Heart right ventricle (tissue), 16 donors: ENCODE measurements around the gene UNC5CL. TPM values are rescaled to one million over a fixed set of nuclear protein-coding genes. Genes with fewer than 3 reads are reported as not detected.

Source experiments
- ATAC-seq, 8 donors: fragments of 200-7000 bp; cut with Tn5 transposase; one replicate each; pipeline ENCODE4 v1.9.1; 2020; ENCODE audit warnings: mild to moderate bottlenecking in 8 of 8, moderate library complexity in 8 of 8, moderate number of reproducible peaks in 1 of 8
- DNase-seq, 2 donors: peaks; one replicate each; pipeline ENCODE4 v3.0.0-alpha.2; 2020
- H3K27ac ChIP-seq, 10 donors: fragments of 200-600 bp; sonication (generic) in 2 of 10; one replicate each; pipeline versions ENCODE4 v1.5.0 to v1.8.0; 2020 to 2022; ENCODE audit warnings: mild to moderate bottlenecking in 3 of 10
- H3K27me3 ChIP-seq, 7 donors: fragments of 200-600 bp; one replicate each; pipeline ENCODE4 v1.8.0; 2021 to 2022; ENCODE audit warnings: mild to moderate bottlenecking in 2 of 7
- H3K36me3 ChIP-seq, 9 donors: fragments of 200-600 bp; sonication (generic) in 1 of 9; one replicate each; pipeline versions ENCODE4 v1.5.0 to v1.8.0; 2020 to 2022; ENCODE audit warnings: mild to moderate bottlenecking in 2 of 9
- H3K4me1 ChIP-seq, 9 donors: fragments of 200-600 bp; sonication (generic) in 1 of 9; one replicate each; pipeline versions ENCODE4 v1.5.0 to v1.8.0; 2020 to 2022; ENCODE audit warnings: mild to moderate bottlenecking in 4 of 9
- H3K4me3 ChIP-seq, 10 donors: fragments of 200-600 bp; sonication (generic) in 2 of 10; one replicate each; pipeline versions ENCODE4 v1.5.0 to v1.8.0; 2020 to 2022; ENCODE audit warnings: mild to moderate bottlenecking in 7 of 10, moderate library complexity in 2 of 10
- H3K9me3 ChIP-seq, 11 donors: fragments of 200-600 bp in 10 of 11; sonication (generic) in 2 of 11; one replicate each; pipeline versions ENCODE4 v1.5.0 to v1.8.0; 2013 to 2022; ENCODE audit warnings: mild to moderate bottlenecking in 2 of 11, control low read depth in 1 of 11, moderate library complexity in 1 of 11
- WGBS, 2 donors: extraction: QIAGEN DNeasy Blood & Tissue Kit; methylation state at CpG; one replicate each; pipeline ENCODE4 v1.1.7; 2013; ENCODE audit warnings: inconsistent platforms in 1 of 2; 5-methylcytosine and 5-hydroxymethylcytosine counted together
- intact Hi-C, 10 donors: fragments of 100-400 bp; cut with DNase I; formaldehyde crosslinking; loops; one replicate each; pipeline versions ENCODE4 v1.11.1 to v1.14.2; 2022
- polyA plus RNA-seq, 2 donors: library from polyadenylated mRNA; stranded (reverse); fragments of 200-250 nt; gene quantifications; one replicate each; pipeline ENCODE4 v1.2.3, GENCODE V29; 2013
- total RNA-seq, 10 donors: library from RNA; stranded (reverse); fragmentation: NEBNext Ultra II Directional in 3 of 10; extraction: Animal tissue kit (Norgen Biotek cat#: 25700) in 3 of 10; gene quantifications; one replicate each; pipeline versions ENCODE4 v1.2.1 to v1.2.4, GENCODE V29; 2021 to 2023
- TF ChIP-seq, protein P1 (sequence below), 9 donors: fragments of 200-600 bp; sonication (generic) in 2 of 9; IDR thresholded peaks; one replicate each; pipeline versions ENCODE4 v1.5.0 to v1.8.0; 2021 to 2022; ENCODE audit warnings: antibody characterized with exemption in 9 of 9, mild to moderate bottlenecking in 5 of 9, moderate library complexity in 1 of 9
- donor health status: Arrhythmogenic right ventricular cardiomyopathy.
- donor health status: ischemic (EF 13 %, LVEDD 7.1; RV severe dilation, severe dysfunction).
- donor health status: healthy with polysubstance abuse.
- donor health status: DM: no; HTN: yes; CAD: no.
- donor health status: DM: no; HTN: no; CAD: no.
- donor health status: ischemic (EF 25% LVEDD 6.9; RV normal size, moderate dysfunction).
- donor health status: ischemic (EF 25% LVEDD 5.7; RV mildly dilated, moderate dysfunction).
- donor health status: healthy.
- donor health status: DM: yes; HTN: yes; CAD: no.
- donor health status: Ischemic cardiomyopathy.
- donor health status: ischemic (EF 35%, LVEDD 5.7; RV mildly dilated, moderate dysfunction).
- donor health status: nonischemic (EF 11% LVEDD 7.7; RV severe dilation, severe dysfunction).
- donor health status: DM: yes; HTN: yes; CAD: no.
- donor health status: PGD.
- donor health status: ischemic (EF 29% LVEDD 5.4; RV normal size, mild dysfunction).
- donor health status: nonischemic (EF 23%, LVEDD 6.1; RV moderate dilation, normal function).

The UNC5CL gene
- total and polyA plus RNA-seq, 12 donors: 0.19 to 1.9 (median 0.45) TPM

DNA sequence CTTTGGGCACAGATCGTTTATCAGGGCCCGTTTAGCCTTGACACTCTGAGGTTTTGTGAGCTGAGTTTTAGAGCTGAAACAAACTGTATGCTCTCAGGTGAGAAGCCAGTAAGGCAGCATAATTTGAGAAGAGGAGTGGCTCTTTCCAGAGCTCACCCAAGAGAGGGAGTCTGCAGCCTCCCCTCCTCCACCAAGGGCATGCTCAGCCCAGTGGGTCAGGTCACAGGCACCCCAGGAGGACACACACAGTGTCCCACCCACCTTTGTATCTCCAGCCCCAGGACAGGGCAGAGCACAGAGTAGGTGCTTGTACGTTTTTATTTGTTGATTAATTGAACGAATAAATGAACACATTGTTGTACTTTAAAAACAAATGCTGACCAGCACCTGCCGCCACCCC is 6.6 kb upstream of the UNC5CL start:
- no peak for ATAC-seq
- Histone ChIP-seq H3K9me3 (no peaks in the 10 kb centered on the region), H3K27ac (no peak overlapping the region), H3K27me3 (no peaks in the 10 kb centered on the region), H3K4me1 (peaks cover 0 to 23% (median 13%) of the 10 kb centered on the region in 9 donors), H3K4me3 (no peak overlapping the region), H3K36me3 (no peaks in the 10 kb centered on the region)
- intact Hi-C loops: no loop called here
- 66 to 71% methylated on average over 5 of the region's 5 CpGs for WGBS, 2 donors
- TF ChIP-seq, protein P1, sequence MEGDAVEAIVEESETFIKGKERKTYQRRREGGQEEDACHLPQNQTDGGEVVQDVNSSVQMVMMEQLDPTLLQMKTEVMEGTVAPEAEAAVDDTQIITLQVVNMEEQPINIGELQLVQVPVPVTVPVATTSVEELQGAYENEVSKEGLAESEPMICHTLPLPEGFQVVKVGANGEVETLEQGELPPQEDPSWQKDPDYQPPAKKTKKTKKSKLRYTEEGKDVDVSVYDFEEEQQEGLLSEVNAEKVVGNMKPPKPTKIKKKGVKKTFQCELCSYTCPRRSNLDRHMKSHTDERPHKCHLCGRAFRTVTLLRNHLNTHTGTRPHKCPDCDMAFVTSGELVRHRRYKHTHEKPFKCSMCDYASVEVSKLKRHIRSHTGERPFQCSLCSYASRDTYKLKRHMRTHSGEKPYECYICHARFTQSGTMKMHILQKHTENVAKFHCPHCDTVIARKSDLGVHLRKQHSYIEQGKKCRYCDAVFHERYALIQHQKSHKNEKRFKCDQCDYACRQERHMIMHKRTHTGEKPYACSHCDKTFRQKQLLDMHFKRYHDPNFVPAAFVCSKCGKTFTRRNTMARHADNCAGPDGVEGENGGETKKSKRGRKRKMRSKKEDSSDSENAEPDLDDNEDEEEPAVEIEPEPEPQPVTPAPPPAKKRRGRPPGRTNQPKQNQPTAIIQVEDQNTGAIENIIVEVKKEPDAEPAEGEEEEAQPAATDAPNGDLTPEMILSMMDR (IDR thresholded peaks at IDR 0.05): no peak
- no peak for DNase-seq

DNA sequence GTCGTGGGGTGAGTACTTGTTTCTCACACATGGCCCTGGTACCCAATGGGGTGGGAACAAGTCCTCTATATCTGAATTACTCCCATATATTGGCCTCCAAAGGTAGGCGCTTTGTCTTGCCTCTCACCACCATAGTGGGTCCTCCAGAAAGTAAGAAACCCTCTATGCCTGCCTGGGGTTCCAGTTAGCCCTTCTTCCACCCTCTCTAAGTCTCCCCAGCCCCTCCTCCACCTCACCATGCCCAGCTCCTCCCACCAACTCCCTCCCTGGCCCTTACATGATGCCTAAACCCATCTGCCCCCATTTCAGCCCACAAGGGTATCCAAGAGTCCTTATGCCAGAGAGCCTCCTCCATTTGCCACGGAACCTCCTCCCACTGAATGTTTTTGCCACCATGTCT is 4.1 kb upstream of the UNC5CL start:
- ATAC-seq: no peak
- Histone ChIP-seq H3K36me3 (no peaks in the 10 kb centered on the region), H3K4me1 (no peaks in the 10 kb centered on the region), H3K27ac (no peak overlapping the region), H3K9me3 (no peaks in the 10 kb centered on the region), H3K27me3 (no peaks in the 10 kb centered on the region), H3K4me3 (no peak overlapping the region)
- no peak for DNase-seq
- intact Hi-C loops: no loop called here
- 92 to 95% methylated on average over 3 of the region's 3 CpGs for WGBS, 2 donors
- TF ChIP-seq, protein P1 (IDR thresholded peaks at IDR 0.05): no peak

DNA sequence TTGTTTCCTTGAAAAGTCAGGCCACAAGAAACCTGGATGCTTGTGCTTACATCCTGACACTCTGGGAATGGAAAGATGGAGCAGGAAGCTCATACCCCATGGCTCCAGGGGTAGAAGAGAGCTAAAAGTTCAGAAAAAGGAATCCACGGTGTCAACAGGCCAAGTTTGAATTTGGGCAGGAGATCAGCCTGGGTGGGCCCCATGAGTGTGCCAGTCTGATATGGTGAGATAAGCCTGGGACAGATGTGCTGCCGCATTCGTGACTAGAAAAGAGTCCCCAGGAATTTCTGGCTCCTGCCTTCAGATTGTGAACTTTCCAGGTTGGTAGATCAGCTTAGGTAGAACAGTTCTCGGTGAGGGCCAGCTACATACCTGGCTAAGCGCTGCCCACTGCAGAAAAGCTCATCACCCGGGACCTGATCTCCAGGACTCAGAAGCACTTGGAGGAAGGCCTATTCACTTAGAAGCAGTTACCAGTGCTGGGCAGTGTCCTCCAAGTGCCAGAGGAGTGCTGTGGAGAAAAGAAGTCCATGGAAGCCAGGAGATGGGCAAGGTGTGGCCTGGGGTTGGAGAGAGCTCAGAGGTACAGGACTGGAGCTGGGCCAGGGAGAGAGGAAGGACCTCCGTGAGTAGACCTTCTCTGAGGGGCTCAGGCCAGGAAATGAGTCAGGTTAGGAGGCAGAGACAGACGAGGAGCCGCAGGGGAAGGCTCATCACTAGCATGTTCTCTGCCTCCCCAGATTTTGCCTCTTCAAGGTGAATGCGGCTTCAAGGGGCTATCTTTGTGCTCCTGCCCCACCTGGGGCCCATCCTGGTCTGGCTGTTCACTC is 3.4 kb upstream of the UNC5CL start, which contains the start of gene TSPO2:
Gene TSPO2, plus strand, starts transcription at position 242 of the 830 bp plus-strand sequence. Its CDS starts 519 bp downstream, at position 761.
- ATAC-seq: no peak
- Histone ChIP-seq H3K4me1 (no peaks in the 10 kb centered on the region), H3K27ac (no peak within 1 kb of the TSS), H3K4me3 (no peak within 1 kb of the TSS), H3K27me3 (no peaks in the 10 kb centered on the region), H3K9me3 (no peaks in the 10 kb centered on the region), H3K36me3 (no peaks in the 10 kb centered on the region)
- no peak for DNase-seq
- intact Hi-C loops: no loop called here
- TF ChIP-seq, protein P1 (IDR thresholded peaks at IDR 0.05): no peak
- WGBS, 2 donors: 71 to 82% methylated on average over 10 of the region's 10 CpGs

DNA sequence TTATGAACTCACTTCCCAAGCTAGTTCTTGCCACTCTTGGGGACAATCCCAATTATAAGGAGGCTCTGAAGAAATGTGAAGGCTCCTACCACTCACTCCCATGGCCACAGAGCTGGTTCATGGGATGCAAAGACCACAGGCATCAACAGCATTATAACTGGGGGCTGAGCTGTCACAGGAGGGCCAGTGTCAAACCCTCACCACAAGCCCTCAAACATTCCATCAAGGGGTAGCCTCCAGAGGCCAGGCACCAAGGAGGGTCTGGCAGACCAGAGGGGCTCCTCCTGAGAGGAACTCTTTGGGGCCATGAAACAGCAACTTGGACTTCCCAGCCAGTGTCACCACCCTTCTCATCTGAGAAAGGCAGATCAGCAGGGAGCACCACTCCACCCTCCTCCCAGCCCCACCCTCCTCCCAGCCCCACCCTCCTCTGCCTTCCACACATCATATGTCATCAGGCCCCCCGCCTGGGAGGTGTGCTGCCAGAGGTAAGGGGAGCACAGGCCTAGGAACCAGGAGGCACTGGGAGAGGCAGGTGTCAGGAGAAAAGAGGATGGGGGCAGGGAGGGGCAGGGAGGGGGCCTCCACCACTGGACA is 2.0 kb upstream of the UNC5CL start:
- H3K9me3 ChIP-seq: no peaks in the 10 kb centered on the region
- TF ChIP-seq, protein P1 (IDR thresholded peaks at IDR 0.05): no peak
- intact Hi-C loops: no loop called here

More for the DNA sequence above, 2.0 kb upstream of the UNC5CL start:
- ATAC-seq: no peak
- H3K4me1 ChIP-seq: no peaks in the 10 kb centered on the region
- no peaks in the 10 kb centered on the region for H3K27me3 ChIP-seq
- no peaks in the 10 kb centered on the region for H3K36me3 ChIP-seq
- DNase-seq: no peak
- H3K4me3 ChIP-seq: no peak overlapping the region
- WGBS, 2 donors: 88 to 94% methylated on average over 1 of the region's 1 CpG
- H3K27ac ChIP-seq: no peak overlapping the region
